Activated T-cell treated with anti-CD3 and anti-CD28 coated beads, Interleukin-2, amount 50 U/mL, for 48 hours (primary cell): ENCODE data around the gene SAA1.

ENCODE experiments used
- DNase-seq, 2 experiments: peaks; one replicate each; pipeline ENCODE4 v3.0.0-alpha.2; 2020

Gene SAA1

GRCh38 chr11:18312663-18313420 is 46.8 kb downstream of the SAA1 start:
- DNase-seq, result no peak

DNA sequence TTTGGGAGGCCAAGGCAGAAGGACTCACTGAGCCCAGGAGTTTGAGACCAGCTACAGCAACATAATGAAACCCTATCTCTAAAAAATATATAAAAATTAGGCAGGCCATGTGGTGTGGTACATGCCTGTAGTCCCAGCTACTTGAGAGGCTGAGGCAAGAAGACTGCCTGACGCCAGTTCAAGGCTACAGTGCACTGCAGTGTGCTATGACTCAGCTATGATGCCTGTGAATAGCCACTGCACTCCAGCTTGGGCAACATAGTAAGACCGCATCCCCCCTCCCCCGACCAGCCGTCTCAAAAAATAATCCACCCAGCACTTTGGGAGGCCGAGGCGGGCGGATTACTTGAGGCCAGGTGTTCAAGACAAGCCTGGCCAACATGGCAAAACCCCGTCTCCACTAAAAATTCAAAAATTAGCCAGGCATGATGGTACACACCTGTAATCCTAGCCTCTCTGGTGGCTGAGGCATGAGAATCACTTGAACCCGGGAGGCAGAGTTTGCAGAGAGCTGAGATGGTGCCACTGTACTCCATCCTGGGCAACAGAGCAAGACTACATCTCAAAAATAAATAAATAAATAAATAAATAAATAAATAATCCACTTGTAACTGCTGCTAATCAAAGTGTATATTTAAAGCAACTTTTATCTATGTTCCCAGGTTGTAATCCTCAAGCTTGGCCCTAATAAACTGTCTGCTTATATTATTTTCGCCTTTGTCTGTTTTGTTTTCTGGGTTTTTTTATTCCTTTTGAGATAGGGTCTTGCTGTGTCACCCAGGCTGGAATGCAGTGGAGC is 48.1 kb downstream of the SAA1 start:
- no peak for DNase-seq

- no peak for DNase-seq
These were observed 48.9 kb downstream of the SAA1 start for GRCh38 chr11:18314784-18315523.

GRCh38 chr11:18315893-18316292 is 49.8 kb downstream of the SAA1 start:
- DNase-seq, result no peak

GRCh38 chr11:18317551-18317950 is 51.5 kb downstream of the SAA1 start:
- no peak for DNase-seq
